Neural progenitor cell (in vitro differentiated cells): ENCODE data around the gene ZNF462.

Experiments used
- EZH2phosphoT487 ChIP-seq: fragments of 200-600 bp; sonication (generic); IDR thresholded peaks from 2 replicates; pipeline ENCODE4 v1.6.1; 2017; ENCODE audit warnings: antibody characterized with exemption
- TF ChIP-seq, protein P1 (sequence below): fragments of 200-600 bp; sonication (generic); IDR thresholded peaks from 2 replicates; pipeline ENCODE4 v1.5.1; 2017; ENCODE audit warnings: antibody characterized with exemption, mild to moderate bottlenecking

DNA sequence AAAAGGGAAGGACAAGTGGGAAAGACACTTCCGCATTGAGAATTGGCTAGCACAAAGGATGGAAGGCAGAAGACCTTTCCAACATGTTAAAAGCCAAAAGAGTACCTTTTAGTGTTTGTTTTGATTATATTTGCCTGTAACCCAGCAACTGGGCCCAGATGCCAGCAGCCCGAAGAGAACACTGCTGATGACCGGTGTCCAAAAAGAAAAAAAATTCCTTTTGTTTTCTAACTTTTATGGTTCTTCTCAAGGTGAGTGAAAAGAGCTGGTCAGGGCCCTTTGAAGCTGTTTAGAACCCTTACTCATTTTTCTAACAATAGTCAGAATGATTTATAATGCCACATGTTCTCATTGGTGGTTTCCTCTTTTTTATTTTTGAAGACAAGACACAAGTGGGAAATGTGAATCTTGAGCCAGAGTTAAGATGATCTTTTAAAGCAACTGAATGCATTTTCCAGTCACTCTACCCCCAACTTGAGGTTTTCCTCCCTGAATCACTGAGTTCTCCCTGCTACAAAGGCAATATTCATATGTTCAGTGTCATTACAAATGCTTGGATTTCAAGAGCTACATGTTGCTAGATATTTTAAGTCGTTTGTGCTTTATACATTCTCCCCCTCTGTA lies 32.3 kb upstream of the ZNF462 start:
- TF ChIP-seq, protein P1, sequence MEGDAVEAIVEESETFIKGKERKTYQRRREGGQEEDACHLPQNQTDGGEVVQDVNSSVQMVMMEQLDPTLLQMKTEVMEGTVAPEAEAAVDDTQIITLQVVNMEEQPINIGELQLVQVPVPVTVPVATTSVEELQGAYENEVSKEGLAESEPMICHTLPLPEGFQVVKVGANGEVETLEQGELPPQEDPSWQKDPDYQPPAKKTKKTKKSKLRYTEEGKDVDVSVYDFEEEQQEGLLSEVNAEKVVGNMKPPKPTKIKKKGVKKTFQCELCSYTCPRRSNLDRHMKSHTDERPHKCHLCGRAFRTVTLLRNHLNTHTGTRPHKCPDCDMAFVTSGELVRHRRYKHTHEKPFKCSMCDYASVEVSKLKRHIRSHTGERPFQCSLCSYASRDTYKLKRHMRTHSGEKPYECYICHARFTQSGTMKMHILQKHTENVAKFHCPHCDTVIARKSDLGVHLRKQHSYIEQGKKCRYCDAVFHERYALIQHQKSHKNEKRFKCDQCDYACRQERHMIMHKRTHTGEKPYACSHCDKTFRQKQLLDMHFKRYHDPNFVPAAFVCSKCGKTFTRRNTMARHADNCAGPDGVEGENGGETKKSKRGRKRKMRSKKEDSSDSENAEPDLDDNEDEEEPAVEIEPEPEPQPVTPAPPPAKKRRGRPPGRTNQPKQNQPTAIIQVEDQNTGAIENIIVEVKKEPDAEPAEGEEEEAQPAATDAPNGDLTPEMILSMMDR, result no peak
- no peak for TF ChIP-seq EZH2phosphoT487
